IPS-NIHi11 (cell line): ENCODE results near the gene USP50.
"Not testable (repeated sequence)": the region's sequence is repeated elsewhere in the genome, so short reads cannot be mapped to it uniquely, and the experiment has no call there.

Source experiments
- DNase-seq: peaks from one replicate; pipeline ENCODE4 v3.0.0; 2012; ENCODE audit warnings: mixed read lengths, low spot score

Gene USP50

DNA sequence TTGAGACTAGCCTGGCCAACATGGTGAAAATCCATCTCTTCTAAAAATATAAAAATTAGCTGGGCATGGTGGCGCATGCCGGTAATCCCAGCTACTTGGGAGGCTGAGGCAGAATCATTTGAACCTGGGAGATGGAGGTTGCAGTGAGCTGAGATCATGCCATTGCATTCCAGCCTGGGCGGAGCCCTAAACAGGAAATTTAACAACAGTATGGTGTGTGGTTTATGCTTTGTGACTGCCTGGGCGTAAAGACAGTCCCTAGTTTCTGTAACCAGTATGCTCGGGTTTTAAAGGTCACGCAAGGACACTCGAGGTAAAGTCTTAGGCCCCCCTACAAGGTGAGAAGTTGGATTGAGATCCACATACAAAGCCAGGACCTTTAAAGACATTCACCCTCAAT is 43.3 kb downstream of the USP50 start:
- DNase-seq = no peak

DNA sequence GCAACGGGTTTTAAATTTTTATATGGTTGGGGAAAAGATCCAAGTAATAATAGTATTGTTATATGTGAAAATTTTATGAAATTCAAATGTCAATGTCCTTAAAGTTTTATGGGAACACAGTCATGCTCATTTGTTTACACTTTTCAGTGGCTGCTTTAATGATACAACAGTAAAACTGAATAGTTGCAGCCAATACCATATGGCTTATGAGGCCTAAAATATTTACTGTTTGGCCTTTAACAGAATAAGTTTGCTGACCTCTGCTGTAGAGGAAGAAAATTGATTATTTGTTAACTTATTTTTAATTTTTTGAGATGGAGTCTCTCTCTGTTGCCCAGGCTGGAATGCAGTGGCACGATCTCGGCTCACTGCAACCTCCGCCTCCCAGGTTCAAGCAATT is 44.7 kb downstream of the USP50 start:
- DNase-seq = no peak

DNA sequence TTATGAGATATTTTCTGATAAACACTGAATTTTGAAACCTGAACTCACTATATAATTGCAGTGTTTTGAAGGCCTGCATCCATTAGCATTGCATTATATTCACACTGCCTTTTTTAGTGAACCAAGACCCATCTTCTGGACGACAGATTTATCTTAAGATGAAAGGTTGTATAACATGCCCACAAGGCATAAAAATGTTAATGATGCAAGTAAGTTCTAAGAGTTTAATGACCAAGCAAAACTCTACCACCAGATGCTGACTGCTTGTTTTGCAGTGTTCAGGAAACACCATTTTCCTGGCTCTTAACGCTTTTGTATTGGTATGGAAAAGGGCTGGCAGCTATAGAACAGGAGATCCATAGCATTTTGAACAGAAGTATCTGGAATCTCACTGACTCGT is 46.1 kb downstream of the USP50 start:
- no peak for DNase-seq

DNA sequence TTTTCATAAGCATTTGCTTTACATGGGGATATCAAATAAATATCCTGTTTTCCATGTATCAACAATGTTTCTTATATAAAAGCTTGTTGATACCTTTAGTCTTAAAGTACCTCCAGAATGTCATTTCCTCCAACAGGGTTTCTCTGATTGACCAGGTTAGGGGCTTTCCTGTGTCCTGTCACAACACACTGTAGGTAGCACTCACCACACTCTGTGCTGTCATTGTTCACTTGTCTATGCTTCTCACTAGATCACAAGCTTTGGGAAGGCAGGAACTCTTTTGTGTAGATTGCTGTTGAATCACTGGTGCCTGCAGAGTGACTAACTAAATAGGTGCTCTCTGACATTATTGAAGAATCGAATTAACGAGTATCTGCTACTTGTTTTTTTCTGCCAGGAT is 49.8 kb downstream of the USP50 start:
- DNase-seq = no peak

DNA sequence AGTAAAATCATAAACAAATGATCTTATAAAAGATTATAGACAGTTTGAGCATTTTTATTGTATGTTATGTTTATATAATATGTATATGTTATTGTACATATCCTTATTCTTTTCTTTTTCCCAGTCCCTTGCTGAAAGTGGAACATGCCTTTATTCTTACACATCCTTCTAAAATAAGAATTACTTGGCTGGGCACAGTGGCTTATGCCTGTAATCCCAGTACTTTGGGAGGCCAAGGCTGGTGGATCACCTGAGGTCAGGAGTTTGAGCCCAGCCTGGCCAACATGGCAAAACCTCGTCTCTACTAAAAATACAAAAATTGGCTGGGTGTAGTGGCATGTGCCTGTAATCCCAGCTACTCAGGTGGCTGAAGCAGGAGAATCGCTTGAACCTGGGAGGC is 51.9 kb downstream of the USP50 start:
- not testable (repeated sequence) for DNase-seq

DNA sequence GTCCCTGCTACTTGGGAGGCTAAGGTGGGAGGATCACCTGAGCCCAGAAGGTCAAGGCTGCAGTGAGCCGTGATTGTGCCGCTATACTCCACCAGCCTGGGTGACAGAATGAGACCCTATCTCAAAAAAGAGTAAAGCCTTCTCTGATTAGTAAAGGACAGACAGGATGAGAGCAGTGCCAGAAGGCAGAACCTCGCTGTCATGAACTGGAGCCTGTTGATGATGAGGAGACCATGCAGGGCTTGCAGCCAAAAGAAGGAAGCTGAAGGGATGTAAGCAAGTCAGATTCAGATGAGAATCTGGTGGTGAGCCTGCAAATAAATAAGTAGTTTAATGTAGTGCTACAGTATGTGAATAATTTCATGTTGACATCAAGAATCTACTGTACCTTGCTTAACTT is 52.8 kb downstream of the USP50 start:
- DNase-seq = no peak

DNA sequence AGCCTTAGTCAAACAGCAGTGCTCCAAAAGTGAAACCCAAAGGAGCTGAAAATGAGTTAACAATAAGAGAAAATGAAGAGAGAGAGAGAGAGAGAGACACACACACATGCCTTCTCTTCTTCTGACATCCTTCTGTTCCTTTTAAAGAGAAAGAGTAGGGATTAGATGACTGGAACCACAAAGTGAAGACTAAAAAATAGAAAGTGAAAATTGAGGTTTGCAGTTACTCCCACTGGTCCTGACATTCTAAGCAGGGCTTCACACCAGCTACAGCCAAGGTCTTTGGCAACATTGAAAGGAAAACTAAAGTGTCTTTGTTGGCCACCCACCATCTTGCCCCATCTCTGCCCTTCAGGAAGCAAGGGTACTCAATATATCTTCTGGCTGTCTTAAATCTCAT is 59.2 kb downstream of the USP50 start:
- DNase-seq = no peak

DNA sequence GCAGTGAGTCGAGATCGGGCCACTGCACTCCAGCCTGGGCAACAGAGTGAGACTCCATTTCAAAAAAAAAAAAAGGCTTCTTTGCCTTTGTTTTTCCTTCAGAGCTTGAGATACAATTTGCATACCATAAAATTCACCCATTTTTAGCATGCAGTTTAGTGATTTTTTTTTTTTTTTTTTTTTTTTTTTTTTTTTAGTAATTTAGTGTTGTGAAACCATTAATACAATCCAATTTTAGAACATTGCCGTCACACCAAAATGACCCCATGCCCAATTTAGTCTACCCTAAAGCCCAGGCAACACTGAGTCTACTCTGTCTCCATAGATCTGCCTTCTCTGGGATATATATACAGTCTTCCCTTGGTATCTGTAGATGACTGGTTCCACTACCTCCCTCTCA is 61.1 kb downstream of the USP50 start:
- DNase-seq = no peak

DNA sequence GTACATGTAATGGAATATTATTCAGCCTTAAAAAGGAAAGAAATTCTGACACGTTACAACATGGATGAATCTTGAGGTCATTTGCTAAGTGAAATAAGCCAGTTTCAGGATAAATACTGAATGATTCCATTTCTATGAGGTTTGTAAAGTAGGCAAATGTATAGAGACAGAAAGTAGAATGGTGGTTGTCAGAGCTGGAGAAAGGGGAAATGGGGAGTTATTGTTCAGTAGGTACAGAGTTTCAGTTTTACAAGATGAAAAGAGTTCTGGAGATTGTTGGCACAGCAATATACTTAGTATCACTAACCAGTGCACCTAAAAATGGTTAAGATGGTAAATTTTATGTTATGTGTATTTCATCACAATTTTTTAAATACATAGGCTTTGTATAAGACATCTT is 61.7 kb downstream of the USP50 start:
- DNase-seq = no peak

DNA sequence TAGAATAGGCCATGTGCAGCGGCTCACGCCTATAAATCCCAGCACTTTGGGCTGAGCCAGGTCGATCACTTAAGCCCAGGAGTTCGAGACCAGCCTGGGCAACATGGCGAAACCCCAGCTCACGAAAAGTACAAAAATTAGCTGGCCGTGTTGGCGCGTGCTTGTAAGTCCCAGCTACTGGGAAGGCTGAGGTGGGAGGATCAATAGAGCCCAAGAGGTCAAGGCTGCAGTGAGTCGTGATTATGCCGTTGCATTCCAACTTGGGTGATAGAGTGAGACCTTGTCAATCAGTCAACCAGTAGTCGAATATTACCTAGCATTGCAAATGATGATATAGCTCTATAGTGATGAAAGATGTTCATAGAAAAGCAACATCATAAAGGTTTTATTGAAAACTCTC is 70.3 kb downstream of the USP50 start:
- DNase-seq = no peak

DNA sequence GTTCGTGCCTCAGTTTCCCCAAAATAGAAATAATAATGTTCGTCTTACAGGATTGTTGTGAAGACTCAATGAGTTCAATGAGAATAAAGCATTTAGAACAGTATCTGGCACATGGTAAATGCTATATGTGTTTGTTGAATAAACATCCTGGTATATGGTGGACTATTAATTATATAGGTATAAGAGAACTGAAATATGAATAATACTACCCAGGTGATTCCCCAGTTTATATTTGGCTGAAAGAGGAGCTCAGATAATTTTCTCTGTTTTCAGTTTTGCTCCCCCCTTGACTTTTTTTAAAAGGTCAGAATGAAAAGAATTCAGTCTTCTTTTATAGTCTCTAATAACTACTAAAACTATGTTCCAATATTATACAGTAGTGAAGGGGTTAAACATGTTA is 75.4 kb downstream of the USP50 start:
- no peak for DNase-seq

DNA sequence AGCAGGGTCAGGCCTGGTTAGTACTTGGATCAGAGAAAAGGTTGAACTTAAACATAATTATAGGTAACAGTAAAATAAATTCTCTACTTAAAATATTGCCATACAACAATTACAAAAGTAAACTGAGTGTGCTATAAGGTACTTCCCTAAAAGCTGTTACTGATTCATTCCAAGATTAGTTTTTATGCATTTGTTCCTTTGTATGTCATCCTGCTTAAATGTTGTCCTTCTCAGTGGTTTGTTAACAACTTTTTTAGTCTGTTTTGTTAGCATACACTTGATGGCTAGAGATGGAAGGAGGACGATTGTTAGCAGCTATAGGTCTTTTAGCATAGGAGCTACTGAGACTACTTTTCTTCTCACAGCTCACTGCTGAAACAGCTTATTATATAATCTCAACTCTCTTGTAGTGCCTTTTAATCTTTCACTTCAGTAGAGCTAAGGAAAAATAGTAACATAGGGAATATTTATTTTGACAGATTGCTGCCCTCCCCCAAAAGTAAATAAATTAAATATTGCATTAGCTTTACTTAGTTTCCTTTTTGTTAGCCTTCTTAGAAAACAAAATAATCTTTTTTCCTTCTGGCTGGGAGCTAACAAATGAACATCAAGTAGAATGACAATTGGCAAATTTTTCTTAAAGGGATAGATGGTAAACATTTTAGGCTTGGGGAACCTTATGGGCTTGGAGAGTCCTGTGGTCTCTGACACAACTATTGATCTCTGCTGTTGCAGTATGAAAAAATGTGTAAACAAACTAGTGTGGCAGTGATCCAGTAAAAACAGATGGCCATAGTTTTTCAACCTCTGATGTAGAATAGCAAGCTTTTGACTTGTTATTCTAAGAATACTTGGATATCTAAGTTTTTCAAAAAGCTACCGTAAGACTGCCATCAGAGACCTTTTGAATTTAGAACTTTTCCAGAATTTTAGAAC is 82.8 kb downstream of the USP50 start:
- DNase-seq = no peak

DNA sequence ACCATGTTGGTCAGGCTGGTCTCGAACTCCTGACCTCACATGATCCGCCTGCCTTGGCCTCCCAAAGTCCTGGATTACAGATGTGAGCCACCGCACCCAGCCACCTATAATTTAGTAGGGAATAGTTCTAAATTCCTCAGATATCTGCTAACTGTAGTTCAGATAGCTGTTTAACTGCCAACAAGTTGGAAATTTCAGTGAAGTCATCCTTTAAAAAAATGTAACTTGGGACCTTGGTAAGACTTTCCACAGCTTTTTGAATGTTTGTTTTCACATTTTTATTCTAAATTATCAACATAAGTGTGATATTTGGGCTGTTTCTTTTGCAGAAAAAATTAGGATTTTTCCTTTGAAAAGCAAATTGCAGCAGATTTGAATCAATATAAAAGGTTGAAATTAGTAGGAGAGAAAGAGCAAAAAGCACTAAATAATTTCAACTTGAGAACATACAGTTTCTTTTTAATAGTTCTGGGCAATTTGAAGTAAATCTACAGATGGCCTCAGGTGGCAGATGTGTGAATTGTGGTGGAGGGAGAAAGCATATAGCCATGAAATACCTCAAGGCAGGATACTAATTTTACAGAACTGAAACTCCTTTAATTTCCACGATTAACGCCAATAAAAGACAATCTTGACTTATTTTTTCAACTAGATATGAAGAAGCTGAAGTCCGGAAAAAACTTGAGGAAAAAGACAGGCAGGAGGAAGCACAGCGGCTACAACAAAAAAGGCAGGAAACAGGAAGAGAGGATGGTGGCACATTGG is 87.9 kb downstream of the USP50 start:
- no peak for DNase-seq

DNA sequence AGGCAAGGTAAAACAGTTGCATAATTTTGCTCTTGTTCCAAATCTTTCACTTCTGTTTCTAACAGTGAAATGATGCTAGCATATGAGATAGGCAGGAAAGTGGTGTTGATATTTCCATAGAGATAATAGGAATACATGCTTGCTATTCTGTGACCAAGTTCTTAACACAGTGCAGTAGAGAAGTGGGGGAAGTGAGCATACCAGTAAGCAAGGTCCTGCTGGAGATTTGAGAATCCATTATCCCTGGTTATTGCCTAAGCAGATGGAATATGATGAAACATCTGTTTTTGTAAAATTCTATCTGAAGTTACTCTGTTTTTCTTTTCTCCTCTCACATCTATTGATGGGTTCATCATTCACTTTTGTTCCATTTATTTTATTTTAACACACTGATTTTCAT is 93.5 kb downstream of the USP50 start:
- no peak for DNase-seq
